GM13977 (cell line): ENCODE data around the gene RAD9B.

Experiments used
- DNase-seq: peaks from one replicate; pipeline ENCODE4 v3.0.0; 2012; ENCODE audit warnings: low spot score
- CTCF ChIP-seq: IDR thresholded peaks from 2 replicates; pipeline ENCODE4 v1.5.1; 2012; ENCODE audit warnings: mild to moderate bottlenecking, control low read depth; ENCODE audit not compliant: insufficient read depth; ENCODE audit errors: extremely low read depth, missing control alignments
- in situ Hi-C: fragments of 300-500 bp; cut with MboI; formaldehyde crosslinking; loops from one replicate; pipeline ENCODE4 v1.12.0; 2022; ENCODE audit warnings: low sequenced_read_pairs, low pct_unique_long_range_greater_than_20kb, mixed read lengths, inconsistent platforms; ENCODE audit not compliant: unreplicated experiment

RAD9B gene

GRCh38 chr12:110467847-110468213 is 34.3 kb upstream of the RAD9B start:
- in situ Hi-C loops: loop anchor here (10.0 kb wide), 1 partner anchor 137 kb away; no protein-coding TSS in a partner anchor
- TF ChIP-seq CTCF: no peak
- no peak for DNase-seq

- in situ Hi-C loops: loop anchor here (10.0 kb wide), 1 partner anchor 136 kb away; no protein-coding TSS in a partner anchor
- TF ChIP-seq CTCF: peak; percentile 6
- peak; percentile 94 for DNase-seq
Measured at GRCh38 chr12:110468214-110469048, 33.7 kb upstream of the RAD9B start, which contains the start of the genes FAM216A and GPN3. Gene FAM216A, plus strand, starts transcription at chr12:110468845. Its CDS starts 31 bp downstream, at chr12:110468876. Gene GPN3, minus strand, starts transcription at chr12:110468257. Its CDS starts 54 bp downstream, at chr12:110468203.

- no peak for DNase-seq
- TF ChIP-seq CTCF: no peak
- in situ Hi-C loops: no loop called here
Measured at GRCh38 chr12:110475426-110475825, 26.7 kb upstream of the RAD9B start.

GRCh38 chr12:110498984-110499706 is 3.0 kb upstream of the RAD9B start:
- in situ Hi-C loops: no loop called here
- no peak for DNase-seq
- no peak for TF ChIP-seq CTCF

GRCh38 chr12:110501399-110501751 is 756 bp upstream of the RAD9B start:
- peak; percentile 27 for DNase-seq
- in situ Hi-C loops: no loop called here
- TF ChIP-seq CTCF: no peak

- in situ Hi-C loops: no loop called here
- no peak for TF ChIP-seq CTCF
- DNase-seq: no peak
Measured at GRCh38 chr12:110503432-110503831, 1.3 kb downstream of the RAD9B start.
